ENCODE measurements around the gene RBFA. TPM values are rescaled to one million over a fixed set of nuclear protein-coding genes. Genes with fewer than 3 reads are reported as not detected.
"Not testable (repeated sequence)": the region's sequence is repeated elsewhere in the genome, so short reads cannot be mapped to it uniquely, and the experiment has no call there.

RBFA gene
- total and polyA plus RNA-seq, 2 of the 13 experiments (the other 11 are each of a cell fraction or from before 2014, with no cell fraction given), result 29.7 to 42.4 TPM

- in situ Hi-C loops (cut with HindIII; ENCODE audit: extremely low pct_ligation_motif_present, low pct_unique_long_range_greater_than_20kb) (no loop called here), intact Hi-C loops (cut with micrococcal nuclease; ENCODE audit: unreplicated experiment) (no loop called here)
- WGBS (ENCODE audit: low lambda C conversion rate), result 83% methylated on average over 5 of the region's 5 CpGs
- CTCF ChIA-PET (ENCODE audit: low intra/inter-chr PET ratio, low total read pairs), result no interaction called here
- POLR2A ChIA-PET, result interaction anchor here (0.9 kb wide), 1 partner anchor 23 kb away, joined by 4 read pairs; no protein-coding TSS in a partner anchor
- H2AFZ ChIP-seq (ENCODE audit: low read length), result no peak overlapping the region
- no peak overlapping the region for H3K9ac ChIP-seq (ENCODE audit: insufficient read depth, low read depth, low read length)
- no peaks in the 10 kb centered on the region for H3K36me3 ChIP-seq (replicated peaks in 1 of 2; ENCODE audit: control insufficient read depth in 1 of 2, insufficient read depth in 2 of 2, low read length in 2 of 2)
- TF ChIP-seq DNMT1 (CRISPR knock-in tag; IDR thresholded peaks at IDR 0.05) (no peak), MEIS1 (CRISPR knock-in tag; IDR thresholded peaks at IDR 0.05; ENCODE audit: borderline replicate concordance) (no peak)
- H3K4me2 ChIP-seq (ENCODE audit: low read depth, low read length), result no peak overlapping the region
- H3K27me3 ChIP-seq (ENCODE audit: control insufficient read depth in 1 of 2, insufficient read depth in 2 of 2, low read length in 2 of 2), result no peaks in the 10 kb centered on the region; a peak in 1 of 5 replicates
- FAIRE-seq (no peak), DNase-seq (ENCODE audit: low spot score) (no peak), ATAC-seq (no peak)
- H3K4me1 ChIP-seq (ENCODE audit: insufficient read depth, low read length), result peaks cover 14% of the 10 kb centered on the region; the same call in 1 of the 2 replicates
- H4K20me1 ChIP-seq (ENCODE audit: insufficient read depth, low read length), result no peaks in the 10 kb centered on the region
- H3K4me3 ChIP-seq (replicated peaks in 1 of 3; ENCODE audit: insufficient read depth in 1 of 3, low read depth in 2 of 3, low read length in 3 of 3), result no peak overlapping the region
- H3K9me3 ChIP-seq (ENCODE audit: low read length), result no peaks in the 10 kb centered on the region
- no peaks in the 10 kb centered on the region for H3K79me2 ChIP-seq (ENCODE audit: insufficient read depth, low read length)
- no peak overlapping the region for H3K27ac ChIP-seq (ENCODE audit: extremely low read length, insufficient read depth, low read length)
- no TSS peak for BruUV-seq (replicated peaks)
Observed at GRCh38 chr18:80010551-80010906, 23.7 kb upstream of the RBFA start.

DNA sequence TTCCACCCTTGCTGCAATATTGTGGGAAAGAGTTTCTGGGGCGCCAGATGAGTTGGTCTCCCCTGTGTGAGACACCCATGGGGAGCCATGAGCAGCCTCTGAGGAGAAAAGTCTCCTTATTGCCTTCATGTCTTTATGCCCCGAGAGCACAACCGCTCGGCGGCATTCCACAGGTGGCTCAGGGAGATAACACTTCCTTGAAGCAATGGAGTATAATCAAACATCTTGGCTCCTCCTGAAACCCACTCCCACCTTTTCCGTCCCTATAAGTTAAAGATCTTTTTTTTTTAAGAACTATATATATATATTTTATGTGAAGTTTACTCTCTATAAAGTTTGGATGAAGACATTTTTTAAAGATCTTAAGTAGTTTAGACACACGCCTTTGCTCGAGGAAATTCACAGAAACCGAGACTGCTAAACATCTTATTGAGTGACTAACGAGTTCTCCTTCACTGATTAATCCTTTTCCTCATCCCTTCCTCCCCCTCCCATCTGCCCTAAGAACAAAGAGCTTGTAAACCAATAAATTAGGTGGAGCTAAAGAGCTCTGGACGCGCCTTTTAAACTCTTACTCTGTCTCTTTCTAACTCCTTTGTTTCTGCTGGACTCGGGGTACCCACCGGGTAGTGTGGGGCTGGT, 22.6 kb upstream of the RBFA start:
- H3K4me3 ChIP-seq (replicated peaks in 1 of 3; ENCODE audit: insufficient read depth in 1 of 3, low read depth in 2 of 3, low read length in 3 of 3); H3K27ac ChIP-seq (ENCODE audit: extremely low read length, insufficient read depth, low read length); FAIRE-seq; in situ Hi-C loops (cut with HindIII; ENCODE audit: extremely low pct_ligation_motif_present, low pct_unique_long_range_greater_than_20kb); H3K9me3 ChIP-seq (ENCODE audit: low read length); ATAC-seq; BruUV-seq (replicated peaks); H3K9ac ChIP-seq (ENCODE audit: insufficient read depth, low read depth, low read length); H3K79me2 ChIP-seq (ENCODE audit: insufficient read depth, low read length); intact Hi-C loops (cut with micrococcal nuclease; ENCODE audit: unreplicated experiment); H3K4me2 ChIP-seq (ENCODE audit: low read depth, low read length); DNase-seq (ENCODE audit: low spot score); H3K27me3 ChIP-seq (ENCODE audit: control insufficient read depth in 1 of 2, insufficient read depth in 2 of 2, low read length in 2 of 2); H4K20me1 ChIP-seq (ENCODE audit: insufficient read depth, low read length); CTCF ChIA-PET (ENCODE audit: low intra/inter-chr PET ratio, low total read pairs); H2AFZ ChIP-seq (ENCODE audit: low read length); H3K36me3 ChIP-seq (replicated peaks in 1 of 2; ENCODE audit: control insufficient read depth in 1 of 2, insufficient read depth in 2 of 2, low read length in 2 of 2): not testable (repeated sequence)
- POLR2A ChIA-PET, result interaction anchor here (0.6 kb wide), 1 partner anchor 22 kb away, joined by 3 read pairs; no protein-coding TSS in a partner anchor
- 83% methylated on average over 14 of the region's 14 CpGs for WGBS (ENCODE audit: low lambda C conversion rate)
- H3K4me1 ChIP-seq (ENCODE audit: insufficient read depth, low read length), result peaks cover 14% of the 10 kb centered on the region; the same call in 1 of the 2 replicates

All from HepG2 (cell line).